ENCODE results near the gene ENG. TPM values are rescaled to one million over a fixed set of nuclear protein-coding genes. Genes with fewer than 3 reads are reported as not detected.
A peak's percentile ranks its signal among the peaks of the same experiment; 100 is the strongest.

ENG gene
- polyA plus RNA-seq, 3 donors: 15.7 to 26.0 (median 17.9) TPM

DNA sequence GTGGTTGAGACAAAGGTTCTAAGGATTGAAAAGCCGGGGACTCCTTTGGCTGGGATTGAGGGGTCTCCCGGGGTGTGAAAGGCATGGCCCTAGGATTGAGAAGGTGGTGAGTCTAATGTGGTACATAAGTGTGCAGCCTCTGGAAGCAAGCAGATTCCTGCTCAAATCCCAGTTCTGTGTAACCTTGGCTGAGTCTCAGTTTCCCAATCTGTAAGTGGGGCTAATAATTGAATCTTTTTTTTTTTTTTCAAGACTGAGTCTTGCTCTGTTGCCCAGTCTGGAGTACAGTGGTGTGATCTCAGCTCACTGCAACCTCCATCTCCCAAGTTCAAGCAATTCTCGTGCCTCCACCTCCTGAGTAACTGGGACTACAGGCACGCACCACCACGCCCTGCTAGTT is 81.9 kb downstream of the ENG start:
- peaks cover 98% of the 10 kb centered on the region for H3K79me2 ChIP-seq (ENCODE audit: insufficient read depth, low read length)
- intact Hi-C loops (cut with micrococcal nuclease): loop anchor here in 1 of 2 donors (5.0 kb wide), 1 partner anchor 205 kb away; a partner anchor contains a TSS
- Mint-ChIP-seq H3K4me3 (no peak overlapping the region), H3K9me3 (peaks cover 0 to 1% (median 0%) of the 10 kb centered on the region in 7 donors), H3K27me3 (ENCODE audit: low read depth in 3 of 3) (peaks cover 0 to 3% (median 0%) of the 10 kb centered on the region in 3 donors), H3K27ac (peak overlapping the region; percentile 74 to 93 (median 85)), H3K4me1 (peaks cover 80% of the 10 kb centered on the region), H3K36me3 (peaks cover 39 to 65% of the 10 kb centered on the region in 2 donors)
- H3K9ac ChIP-seq (ENCODE audit: insufficient read depth, low read length, poor library complexity, severe bottlenecking): no peak overlapping the region
- H4K20me1 ChIP-seq (ENCODE audit: insufficient read depth, low read length): peaks cover 98% of the 10 kb centered on the region
- no peak overlapping the region for H3K4me3 ChIP-seq (replicated peaks in 1 of 3; ENCODE audit: low read depth in 2 of 3, low read length in 3 of 3)
- no peak overlapping the region for H3K4me2 ChIP-seq (replicated peaks; ENCODE audit: extremely low read depth, low read length, poor library complexity, severe bottlenecking)
- H3K27me3 ChIP-seq (ENCODE audit: control insufficient read depth in 2 of 2, insufficient read depth in 2 of 2, low read length in 2 of 2): no peaks in the 10 kb centered on the region
- DNase-seq: no peak
- no peaks in the 10 kb centered on the region for H3K9me3 ChIP-seq (replicated peaks in 1 of 2; ENCODE audit: control insufficient read depth in 1 of 2, insufficient read depth in 1 of 2, low read length in 2 of 2)
- H2AFZ ChIP-seq (ENCODE audit: insufficient read depth, low read depth, low read length, poor library complexity, severe bottlenecking): no peak overlapping the region
- H3K4me1 ChIP-seq (ENCODE audit: control insufficient read depth in 1 of 2, insufficient read depth in 2 of 2, low read length in 2 of 2): peaks cover 73 to 93% of the 10 kb centered on the region in 2 donors
- peak overlapping the region; percentile 5 to 39 for H3K27ac ChIP-seq (ENCODE audit: low read depth in 1 of 2, low read length in 2 of 2)
- TF ChIP-seq, protein P1, sequence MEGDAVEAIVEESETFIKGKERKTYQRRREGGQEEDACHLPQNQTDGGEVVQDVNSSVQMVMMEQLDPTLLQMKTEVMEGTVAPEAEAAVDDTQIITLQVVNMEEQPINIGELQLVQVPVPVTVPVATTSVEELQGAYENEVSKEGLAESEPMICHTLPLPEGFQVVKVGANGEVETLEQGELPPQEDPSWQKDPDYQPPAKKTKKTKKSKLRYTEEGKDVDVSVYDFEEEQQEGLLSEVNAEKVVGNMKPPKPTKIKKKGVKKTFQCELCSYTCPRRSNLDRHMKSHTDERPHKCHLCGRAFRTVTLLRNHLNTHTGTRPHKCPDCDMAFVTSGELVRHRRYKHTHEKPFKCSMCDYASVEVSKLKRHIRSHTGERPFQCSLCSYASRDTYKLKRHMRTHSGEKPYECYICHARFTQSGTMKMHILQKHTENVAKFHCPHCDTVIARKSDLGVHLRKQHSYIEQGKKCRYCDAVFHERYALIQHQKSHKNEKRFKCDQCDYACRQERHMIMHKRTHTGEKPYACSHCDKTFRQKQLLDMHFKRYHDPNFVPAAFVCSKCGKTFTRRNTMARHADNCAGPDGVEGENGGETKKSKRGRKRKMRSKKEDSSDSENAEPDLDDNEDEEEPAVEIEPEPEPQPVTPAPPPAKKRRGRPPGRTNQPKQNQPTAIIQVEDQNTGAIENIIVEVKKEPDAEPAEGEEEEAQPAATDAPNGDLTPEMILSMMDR (IDR thresholded peaks at IDR 0.05): no peak
- 100% methylated on average over 2 of the region's 5 CpGs for WGBS (ENCODE audit: insufficient coverage)
- H3K36me3 ChIP-seq (replicated peaks in 1 of 2; ENCODE audit: control insufficient read depth in 1 of 2, insufficient read depth in 2 of 2, low read length in 2 of 2): peaks cover 42 to 68% of the 10 kb centered on the region in 2 donors

DNA sequence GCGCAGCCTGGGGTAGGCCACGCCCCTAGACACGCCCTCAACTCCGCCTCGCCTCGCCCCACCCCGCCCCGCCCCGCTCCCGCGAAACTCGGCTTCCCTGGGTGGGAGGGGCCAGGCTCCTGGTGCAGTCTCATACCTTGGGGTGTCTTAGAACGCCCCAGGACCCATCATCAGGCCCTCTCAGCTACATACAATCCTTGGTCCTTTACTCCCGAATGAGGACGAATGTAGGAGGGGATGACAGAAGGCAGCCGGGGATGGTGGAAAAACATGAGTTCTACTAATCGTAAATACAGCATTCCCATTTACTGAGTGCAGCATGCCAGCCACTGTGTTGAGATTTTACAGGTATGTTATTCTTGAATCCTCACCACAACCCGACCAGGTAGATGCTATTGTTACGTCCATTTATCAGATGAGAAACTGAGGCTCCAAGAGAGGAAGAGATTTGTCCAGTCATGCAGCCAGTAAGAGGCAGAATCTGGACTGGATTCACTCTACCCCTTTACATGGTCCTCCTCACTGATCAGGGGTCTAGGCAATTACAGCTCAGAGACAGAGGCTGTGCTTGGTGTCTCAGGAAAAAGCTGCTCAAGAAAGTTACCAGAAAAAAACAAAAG is 82.8 kb downstream of the ENG start:
- peak overlapping the region; percentile 88 to 91 for H3K4me3 Mint-ChIP-seq
- peaks cover 51 to 77% of the 10 kb centered on the region in 2 donors for H3K36me3 ChIP-seq (replicated peaks in 1 of 2; ENCODE audit: control insufficient read depth in 1 of 2, insufficient read depth in 2 of 2, low read length in 2 of 2)
- 0% methylated on average over 11 of the region's 19 CpGs for WGBS (ENCODE audit: insufficient coverage)
- H2AFZ ChIP-seq (ENCODE audit: insufficient read depth, low read depth, low read length, poor library complexity, severe bottlenecking): no peak overlapping the region
- peaks cover 0 to 3% (median 0%) of the 10 kb centered on the region in 3 donors for H3K27me3 Mint-ChIP-seq (ENCODE audit: low read depth in 3 of 3)
- DNase-seq: no peak
- no peaks in the 10 kb centered on the region for H3K27me3 ChIP-seq (ENCODE audit: control insufficient read depth in 2 of 2, insufficient read depth in 2 of 2, low read length in 2 of 2)
- H3K79me2 ChIP-seq (ENCODE audit: insufficient read depth, low read length): peaks cover 98% of the 10 kb centered on the region
- no peak overlapping the region for H3K9ac ChIP-seq (ENCODE audit: insufficient read depth, low read length, poor library complexity, severe bottlenecking)
- H3K36me3 Mint-ChIP-seq: peaks cover 49 to 72% of the 10 kb centered on the region in 2 donors
- no peaks in the 10 kb centered on the region for H3K9me3 Mint-ChIP-seq
- H3K9me3 ChIP-seq (replicated peaks in 1 of 2; ENCODE audit: control insufficient read depth in 1 of 2, insufficient read depth in 1 of 2, low read length in 2 of 2): no peaks in the 10 kb centered on the region
- peak overlapping the region; percentile 86 to 94 (median 89) for H3K27ac Mint-ChIP-seq
- peaks cover 72 to 96% of the 10 kb centered on the region in 2 donors for H3K4me1 ChIP-seq (ENCODE audit: control insufficient read depth in 1 of 2, insufficient read depth in 2 of 2, low read length in 2 of 2)
- peak overlapping the region; percentile 86 for H3K4me2 ChIP-seq (replicated peaks; ENCODE audit: extremely low read depth, low read length, poor library complexity, severe bottlenecking)
- peaks cover 99% of the 10 kb centered on the region for H4K20me1 ChIP-seq (ENCODE audit: insufficient read depth, low read length)
- peak overlapping the region in 2 of 3 experiments; percentile 60 to 80 for H3K4me3 ChIP-seq (replicated peaks in 1 of 3; ENCODE audit: low read depth in 2 of 3, low read length in 3 of 3)
- peaks cover 85% of the 10 kb centered on the region for H3K4me1 Mint-ChIP-seq
- intact Hi-C loops (cut with micrococcal nuclease): loop anchor here (1.0 to 5.0 kb wide), 4 partner anchors 12 to 204 kb away; partner anchors contain the start of gene TOR2A (in 1 of the 2)
- TF ChIP-seq, protein P1 (IDR thresholded peaks at IDR 0.05): no peak
- H3K27ac ChIP-seq (ENCODE audit: low read depth in 1 of 2, low read length in 2 of 2): peak overlapping the region in 1 of 2 donors; percentile 5

All from CD14-positive monocyte (primary cell).